ENCODE measurements around the gene POU6F2.

DNA sequence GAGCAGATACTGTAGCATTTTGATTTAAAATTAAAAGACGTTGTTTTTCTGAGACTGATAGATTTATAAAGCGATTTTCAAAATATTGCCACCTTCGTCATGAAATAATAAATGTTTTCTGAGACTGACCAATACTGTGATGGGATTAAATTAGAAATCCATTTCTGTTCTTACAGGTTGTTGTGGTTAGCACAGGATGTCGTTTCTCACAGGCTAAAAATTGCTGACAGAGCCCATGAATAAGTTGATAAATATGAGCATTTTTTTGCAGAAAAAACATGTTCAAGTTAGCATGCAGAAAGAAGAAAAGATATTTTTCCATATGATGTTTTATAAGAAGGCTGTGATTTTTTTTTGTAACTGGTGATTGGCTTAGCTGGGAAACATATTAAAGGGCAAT is 66.8 kb downstream of the POU6F2 start:
- TF ChIP-seq, protein P1, sequence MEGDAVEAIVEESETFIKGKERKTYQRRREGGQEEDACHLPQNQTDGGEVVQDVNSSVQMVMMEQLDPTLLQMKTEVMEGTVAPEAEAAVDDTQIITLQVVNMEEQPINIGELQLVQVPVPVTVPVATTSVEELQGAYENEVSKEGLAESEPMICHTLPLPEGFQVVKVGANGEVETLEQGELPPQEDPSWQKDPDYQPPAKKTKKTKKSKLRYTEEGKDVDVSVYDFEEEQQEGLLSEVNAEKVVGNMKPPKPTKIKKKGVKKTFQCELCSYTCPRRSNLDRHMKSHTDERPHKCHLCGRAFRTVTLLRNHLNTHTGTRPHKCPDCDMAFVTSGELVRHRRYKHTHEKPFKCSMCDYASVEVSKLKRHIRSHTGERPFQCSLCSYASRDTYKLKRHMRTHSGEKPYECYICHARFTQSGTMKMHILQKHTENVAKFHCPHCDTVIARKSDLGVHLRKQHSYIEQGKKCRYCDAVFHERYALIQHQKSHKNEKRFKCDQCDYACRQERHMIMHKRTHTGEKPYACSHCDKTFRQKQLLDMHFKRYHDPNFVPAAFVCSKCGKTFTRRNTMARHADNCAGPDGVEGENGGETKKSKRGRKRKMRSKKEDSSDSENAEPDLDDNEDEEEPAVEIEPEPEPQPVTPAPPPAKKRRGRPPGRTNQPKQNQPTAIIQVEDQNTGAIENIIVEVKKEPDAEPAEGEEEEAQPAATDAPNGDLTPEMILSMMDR (IDR thresholded peaks at IDR 0.05), result no peak
- no peak for TF ChIP-seq EZH2 (IDR thresholded peaks at IDR 0.05; ENCODE audit: borderline replicate concordance, insufficient read depth, low read depth, low read length, poor library complexity, severe bottlenecking)
